CMK (cell line): ENCODE results near the gene AIPL1.

Source experiments
- DNase-seq: peaks from one replicate; pipeline ENCODE4 v3.0.0-alpha.2; 2010; ENCODE audit warnings: low read depth

Gene AIPL1

GRCh38 chr17:6448473-6448872 is 13.6 kb upstream of the AIPL1 start:
- DNase-seq = no peak

- no peak for DNase-seq
These were observed 11.7 kb upstream of the AIPL1 start for GRCh38 chr17:6446516-6447100.

- DNase-seq = no peak
These were observed 9.8 kb upstream of the AIPL1 start for GRCh38 chr17:6444571-6445335.

GRCh38 chr17:6443692-6444570 is 9.0 kb upstream of the AIPL1 start, which contains the start of gene PIMREG:
TSS of gene PIMREG (plus strand) at chr17:6444455. CDS start at chr17:6445111, 656 bp downstream.
- DNase-seq = no peak

GRCh38 chr17:6442775-6443174 is 7.9 kb upstream of the AIPL1 start:
- DNase-seq = no peak

GRCh38 chr17:6439951-6440350 is 5.0 kb upstream of the AIPL1 start:
- DNase-seq = no peak

- DNase-seq = no peak
These were observed 3.0 kb upstream of the AIPL1 start for GRCh38 chr17:6437956-6438355.

GRCh38 chr17:6437466-6437865 is 2.5 kb upstream of the AIPL1 start:
- DNase-seq = no peak

GRCh38 chr17:6435968-6436367 is 1.0 kb upstream of the AIPL1 start:
- no peak for DNase-seq

GRCh38 chr17:6430769-6431168 is 4.2 kb downstream of the AIPL1 start:
- no peak for DNase-seq

- no peak for DNase-seq
These were observed 5.7 kb downstream of the AIPL1 start for GRCh38 chr17:6429266-6429665.

GRCh38 chr17:6428207-6428965 is 6.5 kb downstream of the AIPL1 start:
- no peak for DNase-seq

- DNase-seq = no peak
These were observed 7.6 kb downstream of the AIPL1 start for GRCh38 chr17:6427279-6427781.

- no peak for DNase-seq
These were observed 8.4 kb downstream of the AIPL1 start for GRCh38 chr17:6426356-6427101.

GRCh38 chr17:6425407-6425806 is 9.5 kb downstream of the AIPL1 start:
- DNase-seq = no peak

GRCh38 chr17:6423931-6424330 is 11.0 kb downstream of the AIPL1 start:
- DNase-seq = no peak

GRCh38 chr17:6422654-6423241 is 12.2 kb downstream of the AIPL1 start:
- DNase-seq = no peak

- no peak for DNase-seq
These were observed 13.0 kb downstream of the AIPL1 start for GRCh38 chr17:6421700-6422604.

- no peak for DNase-seq
These were observed 14.7 kb downstream of the AIPL1 start for GRCh38 chr17:6420173-6420641.
